Measurements from ENCODE around the gene RNMT.

RNMT gene

GRCh38 chr18:13710414-13710831 lies 16.1 kb upstream of the RNMT start:
- DNase-seq: no peak
- H3K27ac ChIP-seq (ENCODE audit: low read length): no peak overlapping the region
- H3K9me2 ChIP-seq (replicated peaks; ENCODE audit: insufficient read depth, low read length): no peaks in the 10 kb centered on the region
- no peak overlapping the region for H3K4me2 ChIP-seq (ENCODE audit: low read depth, low read length)
- no peaks in the 10 kb centered on the region for H3K27me3 ChIP-seq (replicated peaks; ENCODE audit: insufficient read depth, low read length)
- no peak for TF ChIP-seq EZH2phosphoT487 (IDR thresholded peaks at IDR 0.05; ENCODE audit: low read length)
- peaks cover 16% of the 10 kb centered on the region; the same call in 1 of the 2 replicates for H4K20me1 ChIP-seq (ENCODE audit: insufficient read depth, low read length)
- H3K79me2 ChIP-seq (ENCODE audit: low read length): peaks cover 99% of the 10 kb centered on the region
- H3K4me3 ChIP-seq (ENCODE audit: low read length): no peak overlapping the region
- H3K9me3 ChIP-seq (replicated peaks; ENCODE audit: insufficient read depth, low read length): no peaks in the 10 kb centered on the region
- no peak overlapping the region for H2AFZ ChIP-seq (ENCODE audit: low read length)
- H3F3A ChIP-seq (ENCODE audit: insufficient read depth, low read length): no peaks in the 10 kb centered on the region
- no peaks in the 10 kb centered on the region; the same call in 1 of the 2 replicates for H3K36me3 ChIP-seq (replicated peaks; ENCODE audit: insufficient read depth, low read length)
- H3K4me1 ChIP-seq (ENCODE audit: low read length): no peaks in the 10 kb centered on the region
- H3K9ac ChIP-seq (ENCODE audit: low read length): no peak overlapping the region

GRCh38 chr18:13712400-13713131 lies 13.9 kb upstream of the RNMT start:
- Histone ChIP-seq H3K79me2 (ENCODE audit: low read length) (peaks cover 99% of the 10 kb centered on the region), H3K9me2 (replicated peaks; ENCODE audit: insufficient read depth, low read length) (no peaks in the 10 kb centered on the region), H3K4me1 (ENCODE audit: low read length) (no peaks in the 10 kb centered on the region), H3K4me2 (ENCODE audit: low read depth, low read length) (no peak overlapping the region), H3K4me3 (ENCODE audit: low read length) (no peak overlapping the region), H3K9ac (ENCODE audit: low read length) (no peak overlapping the region), H4K20me1 (ENCODE audit: insufficient read depth, low read length) (peaks cover 19% of the 10 kb centered on the region; the same call in 1 of the 2 replicates), H3K27me3 (replicated peaks; ENCODE audit: insufficient read depth, low read length) (no peaks in the 10 kb centered on the region), H3K27ac (ENCODE audit: low read length) (no peak overlapping the region), H3K36me3 (replicated peaks; ENCODE audit: insufficient read depth, low read length) (no peaks in the 10 kb centered on the region), H3K9me3 (replicated peaks; ENCODE audit: insufficient read depth, low read length) (no peaks in the 10 kb centered on the region), H3F3A (ENCODE audit: insufficient read depth, low read length) (no peaks in the 10 kb centered on the region), H2AFZ (ENCODE audit: low read length) (no peak overlapping the region)
- no peak for DNase-seq
- no peak for TF ChIP-seq EZH2phosphoT487 (IDR thresholded peaks at IDR 0.05; ENCODE audit: low read length)
- TF ChIP-seq EZH2 (optimal IDR thresholded peaks at IDR 0.05; ENCODE audit: low read depth, low read length): no peak
- no peak for TF ChIP-seq CTCF (IDR thresholded peaks at IDR 0.05; ENCODE audit: low read length)

- no peak overlapping the region for H3K4me2 ChIP-seq (ENCODE audit: low read depth, low read length)
- H3F3A ChIP-seq (ENCODE audit: insufficient read depth, low read length): no peaks in the 10 kb centered on the region
- DNase-seq: no peak
- no peak overlapping the region for H3K27ac ChIP-seq (ENCODE audit: low read length)
- H3K9me3 ChIP-seq (replicated peaks; ENCODE audit: insufficient read depth, low read length): no peaks in the 10 kb centered on the region
- no peaks in the 10 kb centered on the region for H3K27me3 ChIP-seq (replicated peaks; ENCODE audit: insufficient read depth, low read length)
- peaks cover 99% of the 10 kb centered on the region for H3K79me2 ChIP-seq (ENCODE audit: low read length)
- peaks cover 19% of the 10 kb centered on the region; the same call in 1 of the 2 replicates for H4K20me1 ChIP-seq (ENCODE audit: insufficient read depth, low read length)
- H2AFZ ChIP-seq (ENCODE audit: low read length): no peak overlapping the region
- no peaks in the 10 kb centered on the region for H3K9me2 ChIP-seq (replicated peaks; ENCODE audit: insufficient read depth, low read length)
- no peak overlapping the region for H3K9ac ChIP-seq (ENCODE audit: low read length)
- H3K4me3 ChIP-seq (ENCODE audit: low read length): no peak overlapping the region
- H3K4me1 ChIP-seq (ENCODE audit: low read length): no peaks in the 10 kb centered on the region
- no peaks in the 10 kb centered on the region for H3K36me3 ChIP-seq (replicated peaks; ENCODE audit: insufficient read depth, low read length)
- TF ChIP-seq CTCF (IDR thresholded peaks at IDR 0.05; ENCODE audit: low read length) (no peak), EZH2phosphoT487 (IDR thresholded peaks at IDR 0.05; ENCODE audit: low read length) (no peak), EZH2 (optimal IDR thresholded peaks at IDR 0.05; ENCODE audit: low read depth, low read length) (no peak)
These were observed 12.9 kb upstream of the RNMT start for GRCh38 chr18:13713455-13714055.

GRCh38 chr18:13715330-13715729 lies 11.1 kb upstream of the RNMT start:
- Histone ChIP-seq H3K9ac (ENCODE audit: low read length) (no peak overlapping the region), H3K4me2 (ENCODE audit: low read depth, low read length) (no peak overlapping the region), H3K4me1 (ENCODE audit: low read length) (no peaks in the 10 kb centered on the region), H3K9me2 (replicated peaks; ENCODE audit: insufficient read depth, low read length) (no peaks in the 10 kb centered on the region), H3K27me3 (replicated peaks; ENCODE audit: insufficient read depth, low read length) (no peaks in the 10 kb centered on the region), H3K79me2 (ENCODE audit: low read length) (peaks cover 99% of the 10 kb centered on the region), H3K36me3 (replicated peaks; ENCODE audit: insufficient read depth, low read length) (no peaks in the 10 kb centered on the region), H2AFZ (ENCODE audit: low read length) (no peak overlapping the region), H3K4me3 (ENCODE audit: low read length) (no peak overlapping the region), H3K9me3 (replicated peaks; ENCODE audit: insufficient read depth, low read length) (no peaks in the 10 kb centered on the region), H3K27ac (ENCODE audit: low read length) (no peak overlapping the region), H4K20me1 (ENCODE audit: insufficient read depth, low read length) (peaks cover 25% of the 10 kb centered on the region; the same call in 1 of the 2 replicates), H3F3A (ENCODE audit: insufficient read depth, low read length) (no peaks in the 10 kb centered on the region)
- DNase-seq: no peak
- no peak for TF ChIP-seq EZH2phosphoT487 (IDR thresholded peaks at IDR 0.05; ENCODE audit: low read length)
- TF ChIP-seq CTCF (IDR thresholded peaks at IDR 0.05; ENCODE audit: low read length): no peak
- TF ChIP-seq EZH2 (optimal IDR thresholded peaks at IDR 0.05; ENCODE audit: low read depth, low read length): no peak
